Fibroblast of lung (primary cell): Measurements from ENCODE around the gene UCKL1.

Experiments
- EZH2 ChIP-seq: IDR thresholded peaks from 2 replicates; pipeline ENCODE4 v1.5.1; 2012; ENCODE audit warnings: low read length, control low read depth, mild to moderate bottlenecking; ENCODE audit errors: missing control alignments
- TF ChIP-seq, protein P1 (sequence below), 2 donors: IDR thresholded peaks in 1 of 2; conservative IDR thresholded peaks in 1 of 2; 1 replicate in 1 of 2; 2 replicates in 1 of 2; pipeline ENCODE4 v1.5.1; 2011 to 2012; ENCODE audit warnings: low read length in 2 of 2, control low read depth in 1 of 2, inconsistent platforms in 1 of 2, low read depth in 1 of 2, mild to moderate bottlenecking in 1 of 2

DNA sequence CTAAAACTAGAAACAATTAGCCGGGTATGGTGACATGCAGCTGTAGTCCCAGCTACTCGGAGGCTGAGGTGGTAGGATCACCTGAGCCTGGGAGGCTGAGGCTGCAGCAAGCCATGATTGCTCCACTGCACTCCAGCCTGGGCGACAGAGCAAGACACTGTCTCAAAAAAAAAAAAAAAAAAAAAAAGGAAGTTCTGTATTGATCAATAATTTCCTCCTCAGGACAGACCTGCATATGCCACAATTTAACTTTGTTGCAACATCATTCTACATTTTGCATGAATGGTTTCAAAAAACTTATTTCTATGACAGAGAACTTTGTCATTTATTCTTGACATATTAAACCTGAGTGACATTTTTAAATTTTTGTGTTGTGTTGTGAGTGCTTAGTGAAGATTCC, 55.8 kb downstream of the UCKL1 start:
- TF ChIP-seq, protein P1, sequence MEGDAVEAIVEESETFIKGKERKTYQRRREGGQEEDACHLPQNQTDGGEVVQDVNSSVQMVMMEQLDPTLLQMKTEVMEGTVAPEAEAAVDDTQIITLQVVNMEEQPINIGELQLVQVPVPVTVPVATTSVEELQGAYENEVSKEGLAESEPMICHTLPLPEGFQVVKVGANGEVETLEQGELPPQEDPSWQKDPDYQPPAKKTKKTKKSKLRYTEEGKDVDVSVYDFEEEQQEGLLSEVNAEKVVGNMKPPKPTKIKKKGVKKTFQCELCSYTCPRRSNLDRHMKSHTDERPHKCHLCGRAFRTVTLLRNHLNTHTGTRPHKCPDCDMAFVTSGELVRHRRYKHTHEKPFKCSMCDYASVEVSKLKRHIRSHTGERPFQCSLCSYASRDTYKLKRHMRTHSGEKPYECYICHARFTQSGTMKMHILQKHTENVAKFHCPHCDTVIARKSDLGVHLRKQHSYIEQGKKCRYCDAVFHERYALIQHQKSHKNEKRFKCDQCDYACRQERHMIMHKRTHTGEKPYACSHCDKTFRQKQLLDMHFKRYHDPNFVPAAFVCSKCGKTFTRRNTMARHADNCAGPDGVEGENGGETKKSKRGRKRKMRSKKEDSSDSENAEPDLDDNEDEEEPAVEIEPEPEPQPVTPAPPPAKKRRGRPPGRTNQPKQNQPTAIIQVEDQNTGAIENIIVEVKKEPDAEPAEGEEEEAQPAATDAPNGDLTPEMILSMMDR (conservative IDR thresholded peaks at IDR 0.05 in 1 of 2, IDR thresholded peaks at IDR 0.05 in 1 of 2; ENCODE audit: low read depth in 1 of 2, low read length in 2 of 2): no peak
- no peak for TF ChIP-seq EZH2
